Measurements from ENCODE around the gene CD151. TPM values are rescaled to one million over a fixed set of nuclear protein-coding genes. Genes with fewer than 3 reads are reported as not detected.

CD151 gene
- total RNA-seq, 1 donor from 2014 or later = 154 TPM

DNA sequence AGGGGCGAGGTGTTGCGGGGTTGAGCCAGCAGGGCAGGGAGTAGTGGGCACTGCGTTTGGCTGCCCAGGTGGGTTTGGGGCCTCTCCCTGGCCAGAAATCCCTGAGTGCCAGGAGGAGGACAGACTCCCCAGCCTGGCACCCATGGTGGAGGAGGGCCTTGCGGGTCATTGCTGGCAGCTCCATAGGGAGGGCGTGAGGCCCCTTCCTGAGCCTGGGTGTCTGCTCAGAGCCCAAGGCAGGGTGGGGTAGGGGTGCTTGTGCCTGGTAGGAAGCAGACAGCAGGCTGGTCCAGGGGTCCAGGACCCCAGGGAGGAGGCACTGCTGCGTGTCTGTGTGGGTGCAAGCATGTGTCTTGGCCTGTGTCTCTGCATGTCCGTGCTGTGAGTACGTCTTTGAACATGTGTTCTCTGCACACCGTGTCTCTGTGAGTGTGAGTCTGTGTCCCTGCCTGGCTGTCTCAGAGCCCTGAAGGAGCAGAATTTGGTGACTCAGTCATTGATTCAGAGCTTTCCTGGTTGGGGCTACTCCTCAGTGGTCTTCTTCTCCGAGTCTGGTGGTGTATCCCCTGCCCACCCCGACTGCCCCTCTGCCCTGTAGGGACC lies 13.8 kb downstream of the CD151 start:
- Mint-ChIP-seq H3K27me3 (peaks cover 8% of the 10 kb centered on the region), H3K9me3 (ENCODE audit: low read depth) (no peaks in the 10 kb centered on the region), H3K27ac (no peak overlapping the region), H3K4me1 (ENCODE audit: low read depth) (peaks cover 10% of the 10 kb centered on the region), H3K4me3 (ENCODE audit: low read depth) (no peak overlapping the region), H3K36me3 (ENCODE audit: insufficient read depth) (no peaks in the 10 kb centered on the region)
- no peak for TF ChIP-seq CTCF (IDR thresholded peaks at IDR 0.05; ENCODE audit: unreplicated experiment)
- no peak for DNase-seq (ENCODE audit: low spot score, unreplicated experiment)

DNA sequence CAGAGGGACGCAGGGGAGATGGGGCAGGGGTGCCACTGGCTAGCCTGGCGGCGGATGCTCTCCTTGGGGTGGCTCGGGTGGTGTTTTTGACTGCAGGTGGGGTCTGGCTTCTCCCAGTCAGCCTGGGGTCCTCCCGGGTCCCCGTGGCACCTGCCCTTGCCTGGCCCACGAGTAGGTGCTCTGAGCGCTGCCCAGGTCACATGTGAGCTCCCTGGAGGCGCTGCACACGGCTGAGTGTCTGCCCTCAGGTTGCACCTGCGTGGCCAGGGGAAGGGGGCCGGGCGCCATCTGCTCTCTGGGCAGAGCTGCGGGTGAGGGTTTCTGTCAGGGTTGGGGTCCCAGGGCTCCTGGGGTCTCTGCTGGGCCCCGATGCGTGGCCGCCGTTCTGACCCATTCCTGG lies 15.1 kb downstream of the CD151 start:
- Mint-ChIP-seq H3K27ac (no peak overlapping the region), H3K36me3 (ENCODE audit: insufficient read depth) (no peaks in the 10 kb centered on the region), H3K4me3 (ENCODE audit: low read depth) (no peak overlapping the region), H3K4me1 (ENCODE audit: low read depth) (peaks cover 10% of the 10 kb centered on the region), H3K27me3 (peaks cover 11% of the 10 kb centered on the region), H3K9me3 (ENCODE audit: low read depth) (no peaks in the 10 kb centered on the region)
- TF ChIP-seq CTCF (IDR thresholded peaks at IDR 0.05; ENCODE audit: unreplicated experiment) = no peak
- no peak for DNase-seq (ENCODE audit: low spot score, unreplicated experiment)

- peak; percentile 64 for TF ChIP-seq CTCF (IDR thresholded peaks at IDR 0.05; ENCODE audit: unreplicated experiment)
- peaks cover 11% of the 10 kb centered on the region for H3K27me3 Mint-ChIP-seq
- DNase-seq (ENCODE audit: low spot score, unreplicated experiment) = peak; percentile 41
- H3K4me1 Mint-ChIP-seq (ENCODE audit: low read depth) = peaks cover 9% of the 10 kb centered on the region
- H3K9me3 Mint-ChIP-seq (ENCODE audit: low read depth) = no peaks in the 10 kb centered on the region
- no peaks in the 10 kb centered on the region for H3K36me3 Mint-ChIP-seq (ENCODE audit: insufficient read depth)
- H3K4me3 Mint-ChIP-seq (ENCODE audit: low read depth) = peak overlapping the region; percentile 38
- H3K27ac Mint-ChIP-seq = peak overlapping the region; percentile 13
Measured at GRCh38 chr11:848380-848931, 15.7 kb downstream of the CD151 start.

GRCh38 chr11:849104-849824 lies 16.5 kb downstream of the CD151 start:
- Mint-ChIP-seq H3K27ac (no peak overlapping the region), H3K4me3 (ENCODE audit: low read depth) (peak overlapping the region; percentile 69), H3K9me3 (ENCODE audit: low read depth) (no peaks in the 10 kb centered on the region), H3K4me1 (ENCODE audit: low read depth) (peaks cover 6% of the 10 kb centered on the region), H3K27me3 (peaks cover 11% of the 10 kb centered on the region), H3K36me3 (ENCODE audit: insufficient read depth) (no peaks in the 10 kb centered on the region)
- peak; percentile 60 for DNase-seq (ENCODE audit: low spot score, unreplicated experiment)
- TF ChIP-seq CTCF (IDR thresholded peaks at IDR 0.05; ENCODE audit: unreplicated experiment) = no peak

DNA sequence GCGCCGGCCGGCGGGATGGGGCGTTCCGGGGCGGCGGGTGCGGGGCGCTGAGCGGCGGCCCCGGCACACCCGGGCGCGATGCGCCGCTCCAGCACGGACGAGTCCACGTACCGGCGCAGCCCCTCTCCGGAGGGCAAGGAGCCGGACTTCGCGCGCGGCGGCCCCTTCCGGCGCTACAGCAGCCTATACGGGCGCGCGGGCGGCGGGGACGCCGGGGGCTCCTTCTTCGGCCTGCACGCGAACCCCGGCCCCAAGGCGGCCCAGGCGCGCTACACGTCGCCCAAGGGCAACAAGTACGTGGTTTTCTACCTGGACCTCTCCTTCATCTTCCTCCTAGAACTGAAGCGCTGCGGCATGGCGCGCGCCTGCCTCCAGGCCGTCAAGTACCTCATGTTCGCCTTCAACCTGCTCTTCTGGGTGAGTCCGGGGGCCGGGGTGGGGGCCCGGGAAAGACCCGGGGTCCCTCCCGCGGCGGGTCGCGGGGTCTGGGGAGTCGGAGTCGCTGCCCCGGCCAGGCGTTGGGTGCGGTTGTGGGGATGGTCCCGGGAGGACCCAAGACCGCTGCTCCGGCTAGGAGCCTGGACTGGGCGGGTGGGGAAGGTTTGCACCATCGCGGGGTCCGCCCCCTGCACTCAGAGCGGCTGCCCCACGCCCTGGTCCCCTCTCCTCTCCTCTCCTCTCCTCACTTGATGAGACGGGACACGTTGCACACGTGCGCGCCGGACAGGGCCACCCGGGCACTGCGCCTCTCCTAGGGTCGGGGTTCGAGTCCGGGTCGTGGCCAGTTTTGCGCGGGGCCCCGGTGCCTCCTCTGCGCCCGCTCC lies 17.4 kb downstream of the CD151 start:
- no peak for DNase-seq (ENCODE audit: low spot score, unreplicated experiment)
- H3K27ac Mint-ChIP-seq = no peak overlapping the region

More for the DNA sequence above, 17.4 kb downstream of the CD151 start:
- Mint-ChIP-seq H3K4me1 (ENCODE audit: low read depth) (no peaks in the 10 kb centered on the region), H3K27me3 (peaks cover 11% of the 10 kb centered on the region), H3K36me3 (ENCODE audit: insufficient read depth) (no peaks in the 10 kb centered on the region), H3K4me3 (ENCODE audit: low read depth) (peak overlapping the region; percentile 67), H3K9me3 (ENCODE audit: low read depth) (no peaks in the 10 kb centered on the region)
- TF ChIP-seq CTCF (IDR thresholded peaks at IDR 0.05; ENCODE audit: unreplicated experiment) = no peak

All from progenitor cell of endocrine pancreas (in vitro differentiated cells).